Stimulated activated CD8-positive, alpha-beta memory T cell treated with anti-CD3 and anti-CD28 coated beads, Interleukin-7, amount 100 ng/mL, for 4 hours (primary cell): ENCODE results near the gene PTPRN2.

Experiments
- DNase-seq, 2 donors: peaks; one replicate each; pipeline ENCODE4 v3.0.0-alpha.2; 2020; ENCODE audit warnings: low read depth in 2 of 2

Gene PTPRN2

DNA sequence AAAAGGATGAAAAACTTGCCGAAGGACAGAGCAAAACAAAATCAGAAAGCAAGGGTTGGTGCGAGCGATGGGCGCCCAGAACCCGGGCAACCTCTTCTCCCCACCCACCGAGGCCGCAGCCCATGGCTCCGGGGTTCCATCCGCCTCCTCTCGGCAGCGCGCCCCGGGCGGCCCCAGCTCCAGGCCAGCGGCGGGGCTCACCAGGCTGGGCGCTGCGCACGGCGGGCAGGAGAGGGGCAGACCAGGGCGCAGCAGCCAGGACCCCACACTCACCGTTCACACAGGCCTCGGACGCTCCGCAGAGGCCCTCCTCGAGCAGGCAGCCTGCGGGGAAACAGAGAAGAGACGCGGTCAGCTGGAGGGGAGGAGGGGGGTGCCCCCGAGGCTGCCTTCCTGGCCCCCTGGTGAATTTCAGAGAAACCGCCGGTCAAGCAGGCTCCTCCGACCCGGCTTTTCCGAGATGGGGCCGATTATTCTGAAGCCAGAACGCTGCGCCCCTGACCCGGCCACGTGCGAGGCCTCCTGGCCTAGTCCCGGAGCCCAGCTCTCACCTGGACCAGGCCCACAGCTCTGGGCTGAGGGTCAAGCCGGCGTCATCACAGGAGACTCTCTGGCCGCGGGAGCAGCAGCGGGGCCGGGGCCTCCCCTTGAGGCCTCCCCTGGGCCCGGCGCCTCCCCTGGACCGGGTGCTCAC is 98.0 kb downstream of the PTPRN2 start:
- DNase-seq = no peak

DNA sequence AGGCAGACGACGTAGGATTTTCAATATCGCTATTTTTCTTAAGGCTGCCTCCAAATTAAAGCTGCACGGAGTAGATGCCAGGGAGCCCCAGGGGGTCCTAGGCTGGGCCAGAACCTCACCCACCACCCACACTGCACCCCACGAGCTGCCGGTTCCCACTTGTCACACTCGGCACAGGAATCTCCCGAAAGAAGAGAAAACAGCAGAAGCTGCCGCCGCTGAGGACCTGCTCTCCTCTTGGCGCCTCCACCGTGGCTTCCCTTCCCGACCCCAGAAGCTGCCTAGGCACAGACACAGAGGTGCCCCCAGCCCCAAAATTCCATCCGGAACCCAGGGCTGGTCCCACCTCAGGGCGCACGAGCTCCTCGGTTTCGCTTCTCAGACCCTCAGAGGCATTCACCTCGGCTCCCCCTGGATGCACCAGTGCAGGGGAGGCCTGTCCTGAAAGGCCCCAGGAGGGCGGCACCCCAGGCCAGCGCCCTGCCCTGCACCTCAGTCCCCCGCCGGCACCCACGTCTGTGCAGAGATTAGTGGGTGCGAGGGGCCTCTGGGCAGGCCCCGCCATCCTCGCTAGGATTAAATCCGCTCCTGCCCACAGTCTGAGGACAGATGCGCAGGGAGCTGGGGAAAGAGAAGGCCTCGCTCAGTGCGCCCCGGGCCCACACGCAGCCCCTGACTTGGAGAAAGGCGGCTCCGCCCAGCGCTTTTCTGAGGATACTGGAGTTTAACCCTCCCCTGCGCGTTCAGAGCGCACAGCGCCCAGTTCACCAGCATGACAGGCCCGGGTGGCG is 99.2 kb downstream of the PTPRN2 start:
- no peak for DNase-seq

GRCh38 chr7:158487631-158488151 is 99.9 kb downstream of the PTPRN2 start:
- DNase-seq = no peak

- DNase-seq = no peak
Observed at GRCh38 chr7:158486919-158487318, 100.7 kb downstream of the PTPRN2 start.

DNA sequence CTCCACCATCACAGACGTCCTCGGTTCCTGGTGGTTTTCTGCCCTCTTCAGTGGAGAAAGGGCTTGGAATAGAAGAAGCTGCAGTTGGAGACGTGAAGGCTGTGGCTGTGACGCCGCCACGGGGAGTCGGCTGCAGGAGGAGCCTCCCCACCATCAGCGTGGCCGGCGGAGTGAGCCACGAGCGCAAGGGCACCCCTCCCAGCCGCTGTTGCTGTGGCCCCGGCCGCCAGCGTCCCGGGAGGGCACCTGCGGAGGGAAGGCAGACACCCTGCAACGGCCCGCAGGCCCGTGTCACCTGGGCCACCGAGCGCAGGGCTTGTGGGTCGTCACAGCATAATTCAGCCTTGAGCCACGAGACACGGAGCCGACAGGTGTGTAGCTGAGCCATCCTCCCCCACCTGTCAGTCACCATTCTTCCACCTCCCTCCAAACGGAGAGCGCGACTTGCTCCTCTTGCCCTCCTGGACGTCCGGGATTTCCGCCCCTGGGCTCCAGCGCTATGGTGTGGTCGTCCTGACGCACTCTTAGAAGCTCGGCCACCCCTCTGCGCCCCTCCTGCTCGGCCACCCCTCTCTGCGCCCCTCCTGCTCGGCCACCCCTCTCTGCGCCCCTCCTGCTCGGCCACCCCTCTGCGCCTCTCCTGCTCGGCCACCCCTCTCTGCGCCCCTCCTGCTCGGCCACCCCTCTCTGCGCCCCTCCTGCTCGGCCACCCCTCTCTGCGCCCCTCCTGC is 102.7 kb downstream of the PTPRN2 start:
- DNase-seq = no peak

GRCh38 chr7:158482480-158482879 is 105.1 kb downstream of the PTPRN2 start:
- no peak for DNase-seq

- DNase-seq = no peak
Observed at GRCh38 chr7:158479664-158480025, 108.0 kb downstream of the PTPRN2 start.

GRCh38 chr7:158479021-158479663 is 108.5 kb downstream of the PTPRN2 start:
- DNase-seq = no peak

DNA sequence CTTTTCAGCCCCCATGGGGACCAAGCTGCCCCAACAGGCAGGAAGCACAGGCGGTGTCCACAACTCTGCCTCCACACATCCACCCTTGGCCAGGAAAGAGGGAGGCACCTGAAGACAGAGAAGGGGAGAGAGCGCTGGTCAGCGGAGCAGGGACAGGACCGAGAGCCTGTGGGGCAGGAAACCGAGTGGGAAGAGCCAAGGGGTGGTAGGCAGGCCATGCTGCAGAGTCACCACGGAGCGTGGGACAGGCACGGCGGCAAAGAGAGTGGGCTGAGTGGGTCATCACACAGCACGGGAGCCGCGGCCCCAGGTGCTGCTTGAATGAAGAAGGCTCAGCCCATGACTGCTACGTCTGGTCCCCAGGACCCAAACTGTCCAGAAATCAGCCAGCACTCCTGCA is 109.8 kb downstream of the PTPRN2 start:
- no peak for DNase-seq

DNA sequence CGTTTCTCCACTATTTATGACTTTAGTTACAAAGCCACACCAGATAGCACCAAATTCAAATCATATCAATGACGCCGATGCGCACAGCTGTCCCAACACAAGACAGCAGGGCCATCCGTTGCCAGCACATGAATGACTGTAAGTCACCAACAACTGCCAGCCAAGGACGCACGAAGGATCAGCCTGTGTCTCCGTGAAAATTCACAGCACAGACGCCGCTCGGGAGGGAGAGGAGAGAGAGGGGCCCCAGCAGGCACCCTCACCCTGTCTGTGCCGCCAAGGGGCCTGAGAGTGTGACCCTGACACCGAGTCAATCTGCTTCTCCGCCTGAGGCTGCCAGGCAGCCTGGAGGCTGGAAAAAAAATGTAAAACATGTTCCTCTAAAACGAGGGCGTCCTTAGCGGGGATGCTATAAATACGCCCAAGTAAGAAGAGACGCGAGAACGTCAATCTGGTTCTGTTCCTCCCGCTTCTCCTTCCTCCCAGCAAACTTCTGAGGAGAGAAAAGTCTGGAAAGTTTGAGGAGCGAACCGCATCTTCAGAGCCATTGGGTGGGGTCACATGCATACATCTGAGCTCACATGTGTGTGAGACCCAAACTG is 111.2 kb downstream of the PTPRN2 start:
- no peak for DNase-seq

DNA sequence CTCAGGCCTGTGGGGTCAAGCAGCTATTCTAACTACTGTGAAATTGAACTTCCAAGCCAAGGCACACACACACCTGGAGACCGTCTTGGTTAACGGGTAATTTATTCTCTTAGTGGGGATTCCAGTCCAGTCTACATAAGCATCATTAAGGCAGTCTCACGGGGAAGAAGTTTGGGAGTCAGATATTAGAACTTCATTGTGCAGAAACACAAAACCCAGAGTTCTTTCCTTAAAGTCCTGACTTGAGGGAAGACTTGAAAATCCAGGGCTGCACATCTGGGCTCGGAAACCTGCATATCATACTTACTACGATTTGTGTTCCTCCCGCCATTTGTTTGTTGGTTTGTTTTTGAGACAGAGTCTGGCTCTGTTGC is 112.0 kb downstream of the PTPRN2 start:
- DNase-seq = no peak

DNA sequence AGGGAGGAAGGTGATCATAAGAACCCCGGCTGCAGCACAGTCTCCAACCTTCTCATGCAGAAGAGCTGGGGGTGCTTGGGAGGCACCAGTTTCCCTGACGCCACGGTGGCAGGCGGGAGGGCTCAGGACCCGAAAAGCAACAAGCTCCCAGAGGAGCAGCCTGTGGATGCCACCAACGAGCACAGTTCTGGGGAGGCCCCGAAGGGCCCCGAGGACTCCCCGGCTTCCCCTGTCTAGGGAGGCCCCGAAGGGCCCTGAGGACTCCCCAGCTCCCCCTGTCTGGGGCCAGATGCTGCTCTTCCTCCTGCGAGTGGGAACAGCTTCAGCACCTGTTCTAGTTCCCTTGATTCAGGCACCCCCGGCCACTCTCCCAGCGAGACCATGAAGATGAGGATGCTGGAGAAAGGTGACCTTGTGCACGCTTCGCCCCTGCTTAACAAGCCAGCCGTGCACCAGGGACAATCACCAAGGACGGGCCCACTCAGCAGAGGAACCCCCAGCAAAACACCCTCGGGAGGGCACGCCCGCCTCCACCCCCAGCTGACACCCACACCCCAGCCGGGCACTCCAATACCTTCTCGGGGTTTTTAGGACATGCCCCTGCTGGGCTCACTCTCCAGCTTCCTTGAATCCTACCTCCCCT is 112.5 kb downstream of the PTPRN2 start:
- DNase-seq = no peak

DNA sequence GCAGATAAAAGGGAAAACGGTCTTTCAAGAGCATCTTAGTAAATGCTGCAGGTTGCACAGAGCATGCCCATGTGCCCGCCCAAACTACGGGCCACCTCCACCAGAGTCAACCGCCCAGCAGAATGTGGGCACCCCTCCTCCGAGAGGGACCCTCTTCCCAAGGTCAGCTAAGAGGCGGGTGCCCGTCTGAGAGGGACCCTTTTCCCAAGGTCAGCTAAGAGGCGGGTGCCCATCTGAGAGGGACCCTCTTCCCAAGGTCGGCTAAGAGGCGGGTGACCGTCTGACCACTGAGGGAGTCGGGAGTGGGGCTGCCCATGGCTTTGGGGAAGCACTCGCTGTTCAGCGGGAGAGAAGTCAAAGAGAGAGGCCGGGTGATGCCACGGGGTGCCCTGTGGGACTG is 113.1 kb downstream of the PTPRN2 start:
- DNase-seq = no peak

DNA sequence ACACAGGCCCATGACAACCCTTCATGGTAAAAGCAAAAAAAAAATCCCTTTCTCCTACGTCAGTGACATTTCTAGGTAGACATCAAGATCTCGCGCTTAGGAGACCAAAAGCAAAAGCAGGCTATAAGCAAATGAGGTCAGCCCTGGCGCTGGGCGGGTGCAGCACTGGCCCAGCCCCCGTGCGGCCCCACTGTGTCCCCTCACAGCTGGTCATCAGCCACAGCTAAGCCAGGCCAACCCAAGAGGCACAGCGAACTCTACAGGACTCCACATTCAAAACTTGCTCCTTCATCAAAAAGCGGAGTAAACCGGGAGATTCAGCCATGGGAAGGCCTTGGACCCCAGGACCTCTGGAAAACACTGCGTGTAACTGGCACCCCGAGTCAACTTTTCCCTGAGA is 113.7 kb downstream of the PTPRN2 start:
- DNase-seq = no peak

DNA sequence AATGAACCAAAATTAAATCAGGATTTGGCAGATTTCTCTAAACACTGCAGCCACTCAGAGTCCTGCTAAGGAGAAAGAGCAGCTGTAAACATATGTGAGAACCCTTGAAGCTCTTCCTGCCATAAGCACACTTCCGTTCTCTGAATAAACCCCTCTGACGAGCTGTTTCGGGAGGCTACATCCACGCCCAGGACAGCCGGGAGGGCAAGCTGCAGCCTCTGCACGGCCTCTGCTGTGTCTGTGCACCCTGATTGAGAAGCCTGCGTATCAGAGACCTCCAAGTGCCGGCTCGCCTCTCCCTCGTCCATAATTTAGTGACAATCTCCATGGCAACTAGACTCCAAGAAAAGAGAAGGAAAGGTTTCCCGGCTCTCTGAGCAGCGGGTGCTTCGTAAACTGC is 114.4 kb downstream of the PTPRN2 start:
- no peak for DNase-seq

DNA sequence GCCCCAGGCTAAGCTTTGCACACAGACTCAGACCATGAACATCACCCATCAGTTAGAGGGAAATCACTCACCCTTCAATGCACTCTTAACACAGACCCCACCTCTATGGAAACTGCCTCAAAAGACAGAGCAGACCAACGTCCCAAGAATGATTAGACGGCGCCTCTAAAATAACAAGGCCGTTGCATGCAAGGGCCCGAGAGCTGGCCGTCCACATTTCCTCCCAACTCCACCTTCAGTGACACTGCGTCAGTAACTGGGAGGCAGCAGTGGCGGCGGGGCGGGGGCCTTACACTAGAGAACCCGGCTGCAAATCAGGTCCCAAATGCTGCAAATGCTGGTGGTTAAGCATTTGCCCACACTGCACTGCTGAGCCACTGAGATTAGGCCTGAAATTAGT is 115.0 kb downstream of the PTPRN2 start:
- DNase-seq = no peak

- DNase-seq = no peak
Observed at GRCh38 chr7:158471716-158472115, 115.9 kb downstream of the PTPRN2 start.

- DNase-seq = no peak
Observed at GRCh38 chr7:158470336-158470735, 117.3 kb downstream of the PTPRN2 start.

- no peak for DNase-seq
Observed at GRCh38 chr7:158469396-158470051, 118.1 kb downstream of the PTPRN2 start.

GRCh38 chr7:158468700-158469296 is 118.8 kb downstream of the PTPRN2 start:
- no peak for DNase-seq
